Measurements from ENCODE around the gene RPS14.

- TF ChIP-seq CTCF (conservative IDR thresholded peaks at IDR 0.05; ENCODE audit: low read depth, low read length) = no peak
- TF ChIP-seq EZH2 (IDR thresholded peaks at IDR 0.05; ENCODE audit: low read length, unreplicated experiment) = no peak
- no peak for TF ChIP-seq EZH2phosphoT487 (IDR thresholded peaks at IDR 0.05; ENCODE audit: borderline replicate concordance, low read length)
Measured at GRCh38 chr5:150490754-150491153, 41.2 kb upstream of the RPS14 start.

All from PC-3 (cell line).